GM10248 (cell line): ENCODE data around the gene TTC34.
"Not testable (repeated sequence)": the region's sequence is repeated elsewhere in the genome, so short reads cannot be mapped to it uniquely, and the experiment has no call there.

Experiments used
- CTCF ChIA-PET: fragments of 300-600 bp; sonication (Branson Sonifier 250); formaldehyde crosslinking; extraction: SDS; loops from one replicate; lab custom pipeline; 2021; ENCODE audit warnings: antibody characterized with exemption; lab: Yijun Ruan, JAX
- POLR2A ChIA-PET: fragments of 350-650 bp; sonication (Branson Sonifier 250); formaldehyde crosslinking; extraction: SDS; loops from one replicate; lab custom pipeline; 2020; ENCODE audit warnings: antibody characterized with exemption; lab: Yijun Ruan, JAX
- DNase-seq: peaks from one replicate; pipeline ENCODE4 v3.0.0; 2012; ENCODE audit errors: extremely low spot score
- TF ChIP-seq, protein P1 (sequence below): IDR thresholded peaks from 2 replicates; pipeline ENCODE4 v1.5.1; 2012; ENCODE audit warnings: mild to moderate bottlenecking, low read depth; ENCODE audit errors: extremely low read depth, missing control alignments, control extremely low read depth

TTC34 gene

DNA sequence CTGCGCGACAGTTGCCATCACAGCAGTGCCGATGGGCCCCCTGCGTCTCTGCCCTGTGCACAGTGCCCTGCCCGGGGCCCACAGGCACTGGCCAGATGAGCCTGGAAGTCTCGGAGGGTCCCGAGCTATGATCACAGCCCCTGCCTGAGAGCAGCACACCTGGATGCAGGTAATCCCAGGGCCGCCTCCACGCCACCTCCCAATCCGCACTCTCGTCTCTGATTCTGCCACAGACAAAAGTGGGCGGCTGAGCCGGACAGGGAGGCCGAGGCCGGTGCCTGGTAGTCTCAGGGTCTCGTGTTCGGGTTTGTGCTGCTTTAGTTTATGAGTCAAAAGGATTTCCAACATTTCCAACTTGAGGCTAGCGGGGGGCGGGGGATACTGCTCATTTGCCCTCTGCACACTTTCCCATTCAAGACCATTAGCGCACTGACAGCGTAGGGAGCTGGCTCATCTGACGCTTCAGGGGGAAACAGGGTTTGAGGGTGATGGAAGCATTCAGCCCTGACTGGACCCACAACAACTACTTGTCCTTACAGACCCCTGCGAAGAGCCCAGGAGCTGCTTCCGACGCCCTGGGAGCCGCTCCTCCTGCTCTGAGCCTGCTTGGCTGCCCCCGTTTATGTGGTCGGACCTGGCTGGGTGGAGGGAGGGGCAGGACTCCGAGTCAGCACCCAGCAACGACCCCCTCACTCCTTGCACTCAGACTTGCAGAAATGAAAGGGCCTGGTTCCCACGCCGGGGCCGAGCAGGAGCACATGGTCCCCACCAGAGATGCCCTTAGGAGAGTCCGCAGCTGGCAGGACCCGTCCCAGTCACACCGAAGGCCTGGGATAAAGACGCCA is 1.8 kb upstream of the TTC34 start:
- no peak for DNase-seq
- TF ChIP-seq, protein P1, sequence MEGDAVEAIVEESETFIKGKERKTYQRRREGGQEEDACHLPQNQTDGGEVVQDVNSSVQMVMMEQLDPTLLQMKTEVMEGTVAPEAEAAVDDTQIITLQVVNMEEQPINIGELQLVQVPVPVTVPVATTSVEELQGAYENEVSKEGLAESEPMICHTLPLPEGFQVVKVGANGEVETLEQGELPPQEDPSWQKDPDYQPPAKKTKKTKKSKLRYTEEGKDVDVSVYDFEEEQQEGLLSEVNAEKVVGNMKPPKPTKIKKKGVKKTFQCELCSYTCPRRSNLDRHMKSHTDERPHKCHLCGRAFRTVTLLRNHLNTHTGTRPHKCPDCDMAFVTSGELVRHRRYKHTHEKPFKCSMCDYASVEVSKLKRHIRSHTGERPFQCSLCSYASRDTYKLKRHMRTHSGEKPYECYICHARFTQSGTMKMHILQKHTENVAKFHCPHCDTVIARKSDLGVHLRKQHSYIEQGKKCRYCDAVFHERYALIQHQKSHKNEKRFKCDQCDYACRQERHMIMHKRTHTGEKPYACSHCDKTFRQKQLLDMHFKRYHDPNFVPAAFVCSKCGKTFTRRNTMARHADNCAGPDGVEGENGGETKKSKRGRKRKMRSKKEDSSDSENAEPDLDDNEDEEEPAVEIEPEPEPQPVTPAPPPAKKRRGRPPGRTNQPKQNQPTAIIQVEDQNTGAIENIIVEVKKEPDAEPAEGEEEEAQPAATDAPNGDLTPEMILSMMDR, result no peak
- CTCF ChIA-PET, result no interaction called here
- POLR2A ChIA-PET, result no interaction called here

DNA sequence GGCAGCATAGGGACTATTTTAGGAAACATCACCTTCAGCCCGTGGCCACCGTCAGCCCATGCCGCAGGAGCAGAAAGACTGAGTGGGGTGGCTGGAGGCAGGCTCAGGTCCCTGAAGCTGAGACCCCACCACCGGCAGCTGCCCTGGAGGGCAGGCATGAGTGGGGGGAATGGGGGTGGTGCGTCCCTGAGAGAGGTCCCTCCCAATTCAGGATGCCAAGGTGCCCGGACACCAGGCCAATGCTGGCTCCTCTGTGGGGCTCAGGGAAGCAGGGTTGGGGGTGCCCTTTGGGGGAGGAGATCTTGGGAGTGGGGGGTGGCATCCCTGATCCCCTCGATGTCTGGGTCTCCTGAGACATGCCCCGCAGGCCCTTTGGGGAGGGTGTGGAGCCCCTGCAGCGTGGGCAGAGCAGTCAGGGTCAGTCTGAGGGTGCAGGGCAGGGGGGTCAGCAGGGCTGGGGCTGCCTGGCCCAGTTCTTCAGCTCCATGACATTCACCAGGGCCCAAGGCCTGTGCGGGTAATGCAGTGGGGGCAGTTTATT is 998 bp upstream of the TTC34 start:
- ChIA-PET CTCF (no interaction called here), POLR2A (no interaction called here)
- DNase-seq, result no peak
- TF ChIP-seq, protein P1, result no peak

DNA sequence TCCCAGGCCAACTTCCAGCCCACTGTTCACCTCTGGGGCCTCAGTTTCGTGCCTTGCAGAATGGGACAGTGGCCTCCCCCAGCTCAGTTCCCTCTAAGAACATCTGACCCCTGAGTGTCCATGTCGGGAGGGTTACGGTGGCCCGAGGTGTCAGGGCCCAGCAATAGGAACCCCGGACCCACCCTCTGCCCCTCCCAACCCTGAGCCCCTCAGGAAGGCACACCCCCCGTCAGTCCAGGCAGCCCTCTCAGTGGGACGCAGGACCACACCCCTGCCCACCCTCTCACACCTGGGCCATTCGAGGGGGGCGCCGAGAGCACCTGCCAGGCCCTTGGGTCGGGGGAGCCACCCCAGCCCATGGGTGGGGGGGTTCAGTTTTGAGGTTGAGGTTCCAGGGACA is 447 bp downstream of the TTC34 start:
- no peak for DNase-seq
- TF ChIP-seq, protein P1, result no peak
- ChIA-PET CTCF (interaction anchor here (1.0 kb wide), 1 partner anchor 386 kb away, joined by 3 read pairs; no protein-coding TSS in a partner anchor), POLR2A (no interaction called here)

DNA sequence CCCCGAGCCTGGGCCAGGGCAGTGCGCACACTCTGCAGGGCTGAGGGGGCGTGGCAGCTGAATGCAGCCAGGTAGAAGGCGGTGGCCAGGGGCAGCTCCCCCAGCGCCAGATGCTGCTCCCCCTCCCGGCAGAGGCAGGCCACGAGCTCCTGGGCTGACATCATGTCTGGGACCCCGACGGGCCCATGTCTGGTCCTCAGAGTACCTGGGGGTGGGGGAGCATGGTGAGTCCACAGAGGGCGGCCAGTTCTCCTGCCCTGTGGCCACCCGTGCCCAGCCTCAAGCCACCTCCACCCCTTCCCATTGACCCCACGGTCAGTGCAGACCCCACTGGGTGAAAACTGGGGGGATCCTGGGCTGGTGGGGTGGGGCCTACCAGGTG is 838 bp downstream of the TTC34 start:
- ChIA-PET POLR2A (no interaction called here), CTCF (interaction anchor here (1.0 kb wide), 1 partner anchor 386 kb away, joined by 3 read pairs; no protein-coding TSS in a partner anchor)
- no peak for DNase-seq
- TF ChIP-seq, protein P1, result no peak

DNA sequence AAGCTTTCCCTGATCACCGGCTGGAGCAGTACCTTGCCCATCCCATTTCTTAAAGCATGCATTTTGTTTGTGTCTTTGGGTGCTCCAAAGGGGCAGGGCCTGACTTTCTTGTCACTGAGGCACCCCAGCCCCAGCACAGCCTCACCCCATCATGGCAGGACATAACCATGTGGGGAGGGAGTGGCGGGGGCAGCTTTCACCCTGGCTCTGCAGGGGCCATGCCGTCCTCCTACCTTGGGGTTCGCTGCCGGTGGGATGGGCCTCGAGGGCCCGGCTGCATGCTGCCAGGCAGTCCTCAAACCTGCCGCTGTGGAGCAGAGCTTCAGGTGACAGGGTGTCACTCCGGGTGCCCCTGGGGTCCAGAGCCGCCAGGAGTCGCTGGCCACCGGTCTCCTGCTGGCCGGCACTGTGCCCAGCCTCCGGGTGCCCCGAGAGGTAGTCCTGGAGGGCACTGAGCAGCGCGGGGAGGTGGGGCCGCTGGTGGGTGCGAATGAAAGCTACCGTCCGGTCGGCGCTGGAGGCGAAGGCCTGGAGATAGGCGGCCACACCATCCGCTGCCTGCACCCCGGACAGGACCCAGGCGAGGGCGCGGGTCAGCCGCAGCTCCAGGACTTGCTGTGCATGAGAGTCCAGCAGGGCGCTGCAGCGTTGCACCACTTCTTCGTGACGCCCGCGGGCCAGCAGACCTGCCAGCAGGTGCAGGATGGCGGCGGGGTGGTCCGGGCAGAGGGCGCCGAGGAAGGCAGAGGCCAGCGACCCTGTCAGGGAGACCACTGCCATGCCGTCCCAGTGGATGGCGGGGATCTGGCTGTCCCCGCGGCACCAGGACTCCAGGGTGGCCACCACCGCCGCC is 1.5 kb downstream of the TTC34 start:
- CTCF ChIA-PET, result interaction anchor here (1.0 kb wide), 1 partner anchor 385 kb away, joined by 3 read pairs; no protein-coding TSS in a partner anchor
- POLR2A ChIA-PET, result no interaction called here
- TF ChIP-seq, protein P1, result no peak
- DNase-seq, result no peak

DNA sequence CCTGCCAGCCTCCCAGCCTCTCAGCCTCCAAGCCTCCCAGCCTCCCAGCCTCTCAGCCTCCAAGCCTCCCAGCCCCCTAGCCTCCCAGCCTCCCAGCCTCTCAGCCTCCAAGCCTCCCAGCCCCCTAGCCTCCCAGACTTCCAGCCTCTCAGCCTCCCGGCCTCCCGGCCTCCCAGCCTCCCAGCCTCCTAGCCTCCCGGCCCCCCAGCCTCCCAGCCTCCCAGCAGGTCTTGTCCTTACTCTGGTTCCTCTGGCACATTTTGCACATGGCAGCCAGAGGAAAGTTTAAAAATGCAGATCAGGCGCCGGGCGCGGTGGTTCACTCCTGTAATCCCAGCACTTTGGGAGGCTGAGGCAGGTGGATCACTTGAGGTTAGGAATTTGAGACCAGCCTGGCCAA is 2.5 kb downstream of the TTC34 start:
- CTCF ChIA-PET, POLR2A ChIA-PET, DNase-seq: not testable (repeated sequence)
